ENCODE data around the gene OBSL1.
A peak's percentile ranks its signal among the peaks of the same experiment; 100 is the strongest.

Gene OBSL1

GRCh38 chr2:219543596-219544358, 27.6 kb downstream of the OBSL1 start, which contains the start of the genes CHPF and TMEM198:
TSS of gene CHPF (minus strand) at chr2:219543809. CDS start at chr2:219543538, 271 bp downstream.
TSS of gene TMEM198 (plus strand) at chr2:219544028. CDS start at chr2:219544728, 700 bp downstream.
- TF ChIP-seq TAF1 (IDR thresholded peaks at IDR 0.05; ENCODE audit: low read depth), result peak; percentile 84
- 0 out of 2 replicates have a peak, but pooled peaks have one; percentile 19 for TF ChIP-seq USF1 (IDR thresholded peaks at IDR 0.05)
- no peak for TF ChIP-seq EGR1 (IDR thresholded peaks at IDR 0.05)
- TF ChIP-seq REST (IDR thresholded peaks at IDR 0.05; ENCODE audit: low read depth), result peak; percentile 94
- no peak for TF ChIP-seq EP300 (IDR thresholded peaks at IDR 0.05; ENCODE audit: borderline replicate concordance)
- peak; percentile 100 for TF ChIP-seq ZBTB7A (IDR thresholded peaks at IDR 0.05; ENCODE audit: low read depth)
- peak; percentile 28; the same call in 1 of the 2 replicates for TF ChIP-seq MAX (IDR thresholded peaks at IDR 0.05)
- peak; percentile 95 for TF ChIP-seq CREB1 (IDR thresholded peaks at IDR 0.05; ENCODE audit: low read depth)

GRCh38 chr2:219542931-219543595, 28.3 kb downstream of the OBSL1 start:
- TF ChIP-seq REST (IDR thresholded peaks at IDR 0.05; ENCODE audit: low read depth), result peak; percentile 70
- TF ChIP-seq MAX (IDR thresholded peaks at IDR 0.05), result no peak; the same call in 1 of the 2 replicates
- no peak for TF ChIP-seq YY1 (IDR thresholded peaks at IDR 0.05; ENCODE audit: low read depth)
- peak; percentile 30 for TF ChIP-seq TAF1 (IDR thresholded peaks at IDR 0.05; ENCODE audit: low read depth)
- 0 out of 2 replicates have a peak, but pooled peaks have one; percentile 15 for TF ChIP-seq TCF12 (IDR thresholded peaks at IDR 0.05; ENCODE audit: low read depth)

- TF ChIP-seq EGR1 (IDR thresholded peaks at IDR 0.05) (peak; percentile 51; the same call in 1 of the 2 replicates), TCF12 (IDR thresholded peaks at IDR 0.05; ENCODE audit: low read depth) (peak; percentile 77), ZBTB7A (IDR thresholded peaks at IDR 0.05; ENCODE audit: low read depth) (0 out of 2 replicates have a peak, but pooled peaks have one; percentile 60), NFIC (IDR thresholded peaks at IDR 0.05) (peak; percentile 54; the same call in 1 of the 2 replicates), FOXM1 (IDR thresholded peaks at IDR 0.05; ENCODE audit: borderline replicate concordance, low read depth) (no peak), USF1 (IDR thresholded peaks at IDR 0.05) (0 out of 2 replicates have a peak, but pooled peaks have one; percentile 36), TEAD4 (IDR thresholded peaks at IDR 0.05) (0 out of 2 replicates have a peak, but pooled peaks have one; percentile 12), CREB1 (IDR thresholded peaks at IDR 0.05; ENCODE audit: low read depth) (peak; percentile 38; the same call in 1 of the 2 replicates), TAF1 (IDR thresholded peaks at IDR 0.05; ENCODE audit: low read depth) (no peak), RAD21 (IDR thresholded peaks at IDR 0.05; ENCODE audit: low read depth) (peak; percentile 51), CEBPB (IDR thresholded peaks at IDR 0.05) (no peak), EP300 (IDR thresholded peaks at IDR 0.05; ENCODE audit: borderline replicate concordance) (no peak), YY1 (IDR thresholded peaks at IDR 0.05; ENCODE audit: low read depth) (peak; percentile 69), MAX (IDR thresholded peaks at IDR 0.05) (peak; percentile 84), REST (IDR thresholded peaks at IDR 0.05; ENCODE audit: low read depth) (no peak)
Observed at GRCh38 chr2:219541611-219542180, 29.6 kb downstream of the OBSL1 start.
